Activated T-helper 17 cell treated with anti-CD3 and anti-CD28 coated beads, Interleukin-2, amount 50 U/mL, for 72 hours (primary cell): ENCODE data around the gene NEK10. TPM values are rescaled to one million over a fixed set of nuclear protein-coding genes. Genes with fewer than 3 reads are reported as not detected.
"Not testable (repeated sequence)": the region's sequence is repeated elsewhere in the genome, so short reads cannot be mapped to it uniquely, and the experiment has no call there.

Experiments used
- ATAC-seq: fragments of 150-1000 bp; cut with Tn5 transposase; replicated peaks from 2 replicates; pipeline ENCODE4 v1.10.0; 2021; ENCODE audit warnings: mild to moderate bottlenecking, moderate library complexity
- H3K27ac Mint-ChIP-seq: one replicate; pipeline ENCODE4 v1.8.0; 2022; ENCODE audit warnings: mixed read lengths
- H3K27me3 Mint-ChIP-seq: one replicate; pipeline ENCODE4 v1.8.0; 2022; ENCODE audit warnings: mixed read lengths
- H3K36me3 Mint-ChIP-seq: one replicate; pipeline ENCODE4 v1.8.0; 2022; ENCODE audit warnings: low read depth, mild to moderate bottlenecking, mixed read lengths
- H3K4me1 Mint-ChIP-seq: one replicate; pipeline ENCODE4 v1.8.0; 2022; ENCODE audit warnings: mixed read lengths
- H3K4me3 Mint-ChIP-seq: one replicate; pipeline ENCODE4 v1.8.0; 2022; ENCODE audit warnings: mild to moderate bottlenecking, mixed read lengths
- H3K9me3 Mint-ChIP-seq: one replicate; pipeline ENCODE4 v1.8.0; 2022; ENCODE audit warnings: mixed read lengths
- total RNA-seq, 2 donors: library from RNA; stranded (reverse); gene quantifications; one replicate each; pipeline ENCODE4 v1.2.3, GENCODE V29; 2022

NEK10 gene
- total RNA-seq, 2 donors from 2014 or later = 0.61 to 1.6 TPM

- H3K27ac Mint-ChIP-seq = peak overlapping the region; percentile 20
- peak; percentile 89 for ATAC-seq
- no peaks in the 10 kb centered on the region for H3K27me3 Mint-ChIP-seq
- H3K4me1 Mint-ChIP-seq = peaks cover 16% of the 10 kb centered on the region
- H3K36me3 Mint-ChIP-seq = no peaks in the 10 kb centered on the region
- no peaks in the 10 kb centered on the region for H3K9me3 Mint-ChIP-seq
- no peak overlapping the region for H3K4me3 Mint-ChIP-seq
Observed at GRCh38 chr3:27340534-27340933, 28.6 kb downstream of the NEK10 start.

- H3K9me3 Mint-ChIP-seq = no peaks in the 10 kb centered on the region
- ATAC-seq = no peak
- no peak overlapping the region for H3K4me3 Mint-ChIP-seq
- H3K36me3 Mint-ChIP-seq = no peaks in the 10 kb centered on the region
- no peaks in the 10 kb centered on the region for H3K27me3 Mint-ChIP-seq
- H3K4me1 Mint-ChIP-seq = peaks cover 7% of the 10 kb centered on the region
- H3K27ac Mint-ChIP-seq = no peak overlapping the region
Observed at GRCh38 chr3:27335571-27335970, 33.6 kb downstream of the NEK10 start.

GRCh38 chr3:27333843-27334242, 35.3 kb downstream of the NEK10 start:
- H3K36me3 Mint-ChIP-seq = no peaks in the 10 kb centered on the region
- no peak overlapping the region for H3K27ac Mint-ChIP-seq
- H3K9me3 Mint-ChIP-seq = no peaks in the 10 kb centered on the region
- no peak overlapping the region for H3K4me3 Mint-ChIP-seq
- H3K4me1 Mint-ChIP-seq = no peaks in the 10 kb centered on the region
- H3K27me3 Mint-ChIP-seq = no peaks in the 10 kb centered on the region
- no peak for ATAC-seq

DNA sequence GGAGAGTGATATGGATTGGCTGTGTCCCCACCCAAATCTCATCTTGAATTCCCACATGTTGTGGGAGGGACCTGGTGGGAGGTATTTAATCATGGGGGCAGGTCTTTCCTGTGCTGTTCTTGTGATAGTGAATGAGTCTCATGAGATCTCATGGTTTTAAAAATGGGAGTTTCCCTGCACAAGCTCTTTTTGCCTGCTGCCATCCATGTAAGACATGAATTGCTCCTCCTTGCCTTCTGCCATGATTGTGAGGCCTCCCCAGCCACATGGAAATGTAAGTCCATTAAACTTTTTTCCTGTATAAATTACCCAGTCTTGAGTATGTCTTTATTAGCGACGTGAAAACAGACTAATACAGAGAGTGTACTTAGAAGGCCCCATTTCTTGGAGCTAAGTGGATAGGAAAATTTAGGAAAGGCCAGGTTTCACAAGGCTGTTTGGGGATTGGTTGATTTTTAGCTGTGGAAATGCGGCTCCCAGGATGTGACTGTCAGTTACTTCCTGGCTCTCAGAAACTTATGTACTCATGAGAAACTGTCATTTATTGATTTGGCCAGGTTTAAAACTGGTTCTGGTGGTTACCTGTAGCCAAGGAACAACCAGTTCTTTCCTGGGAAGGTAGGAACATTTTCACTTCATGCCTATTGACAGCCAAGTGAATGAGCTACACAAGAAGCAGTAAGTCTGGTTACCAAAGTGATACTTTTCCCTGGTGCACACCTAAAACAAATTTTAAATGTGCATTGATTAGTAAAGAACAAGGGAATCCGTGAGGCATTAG, 40.0 kb downstream of the NEK10 start:
- H3K4me1 Mint-ChIP-seq, H3K9me3 Mint-ChIP-seq, H3K4me3 Mint-ChIP-seq, H3K27ac Mint-ChIP-seq, H3K36me3 Mint-ChIP-seq, H3K27me3 Mint-ChIP-seq, ATAC-seq: not testable (repeated sequence)

DNA sequence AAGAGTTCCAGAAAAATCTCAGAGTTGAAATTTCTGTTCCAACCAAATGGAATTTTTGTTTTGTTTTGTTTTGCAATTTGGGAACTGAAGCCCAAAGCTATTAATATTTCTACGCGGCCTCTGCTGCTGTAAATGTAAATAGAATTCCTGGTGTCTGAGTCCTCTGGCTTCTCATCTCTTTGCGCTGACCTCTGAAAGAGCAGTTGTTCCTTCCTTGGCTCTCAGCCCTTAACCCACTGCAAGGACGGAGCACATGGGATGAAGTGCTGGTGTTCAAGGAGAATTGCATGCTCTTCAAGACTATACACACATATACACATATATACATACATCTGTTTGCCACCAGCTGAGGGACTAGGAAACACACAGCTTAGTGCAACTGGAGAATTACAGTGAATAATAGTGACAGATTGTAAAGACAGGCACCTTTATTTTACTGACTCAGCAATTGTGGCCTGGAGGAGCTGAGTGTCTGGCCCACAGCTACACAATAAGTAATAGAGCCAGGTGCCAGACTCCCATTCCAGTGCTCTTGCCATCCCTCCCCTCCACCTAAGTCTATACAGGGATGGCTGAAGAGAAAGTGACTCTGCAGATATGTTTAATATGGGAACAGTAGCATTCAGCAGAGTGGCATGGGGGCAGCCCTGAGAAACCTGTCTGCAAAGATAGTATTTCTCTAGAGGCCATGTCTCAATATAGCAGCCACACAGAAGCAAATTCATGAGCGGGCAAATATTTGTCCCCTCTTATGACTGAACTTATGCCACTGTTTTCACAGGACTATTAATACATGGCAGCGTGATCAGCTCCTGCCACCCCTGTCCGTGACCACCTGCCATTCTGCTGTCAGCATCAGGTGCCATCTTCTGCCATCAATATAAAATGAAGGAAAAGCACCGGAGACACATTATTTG, 42.3 kb downstream of the NEK10 start:
- ATAC-seq = no peak
- Mint-ChIP-seq H3K4me3 (no peak overlapping the region), H3K36me3 (no peaks in the 10 kb centered on the region), H3K4me1 (peaks cover 5% of the 10 kb centered on the region), H3K9me3 (peaks cover 7% of the 10 kb centered on the region), H3K27me3 (no peaks in the 10 kb centered on the region), H3K27ac (no peak overlapping the region)

- Mint-ChIP-seq H3K27ac (no peak overlapping the region), H3K4me3 (no peak overlapping the region), H3K27me3 (no peaks in the 10 kb centered on the region), H3K4me1 (peaks cover 5% of the 10 kb centered on the region), H3K36me3 (no peaks in the 10 kb centered on the region), H3K9me3 (peaks cover 7% of the 10 kb centered on the region)
- no peak for ATAC-seq
Observed at GRCh38 chr3:27326202-27326601, 43.0 kb downstream of the NEK10 start.

DNA sequence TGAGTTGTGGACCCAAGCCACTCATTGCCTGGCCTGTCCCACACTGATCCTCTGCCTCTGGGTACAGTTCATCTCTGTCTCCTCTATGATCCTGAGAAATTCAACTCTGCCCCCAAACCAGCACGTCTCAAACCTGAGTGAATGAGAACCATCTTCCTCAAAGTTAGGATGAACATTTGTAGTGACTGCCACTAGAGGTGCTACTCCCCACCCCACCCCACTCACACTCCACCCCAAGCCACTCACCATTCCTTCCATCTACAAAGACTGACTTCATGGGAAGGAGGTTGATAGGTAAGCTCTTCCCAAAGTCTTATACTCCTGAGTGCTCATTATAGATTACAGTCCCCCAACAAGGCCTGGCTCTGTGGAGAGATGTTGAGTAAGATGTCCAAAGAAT, 43.8 kb downstream of the NEK10 start:
- Mint-ChIP-seq H3K27ac (no peak overlapping the region), H3K4me3 (no peak overlapping the region), H3K27me3 (no peaks in the 10 kb centered on the region), H3K36me3 (no peaks in the 10 kb centered on the region), H3K4me1 (peaks cover 5% of the 10 kb centered on the region), H3K9me3 (peaks cover 7% of the 10 kb centered on the region)
- ATAC-seq = no peak

GRCh38 chr3:27324686-27325085, 44.5 kb downstream of the NEK10 start:
- H3K27me3 Mint-ChIP-seq = no peaks in the 10 kb centered on the region
- ATAC-seq = no peak
- H3K27ac Mint-ChIP-seq = peak overlapping the region; percentile 20
- H3K9me3 Mint-ChIP-seq = peaks cover 7% of the 10 kb centered on the region
- H3K4me3 Mint-ChIP-seq = no peak overlapping the region
- H3K4me1 Mint-ChIP-seq = peaks cover 5% of the 10 kb centered on the region
- H3K36me3 Mint-ChIP-seq = no peaks in the 10 kb centered on the region

DNA sequence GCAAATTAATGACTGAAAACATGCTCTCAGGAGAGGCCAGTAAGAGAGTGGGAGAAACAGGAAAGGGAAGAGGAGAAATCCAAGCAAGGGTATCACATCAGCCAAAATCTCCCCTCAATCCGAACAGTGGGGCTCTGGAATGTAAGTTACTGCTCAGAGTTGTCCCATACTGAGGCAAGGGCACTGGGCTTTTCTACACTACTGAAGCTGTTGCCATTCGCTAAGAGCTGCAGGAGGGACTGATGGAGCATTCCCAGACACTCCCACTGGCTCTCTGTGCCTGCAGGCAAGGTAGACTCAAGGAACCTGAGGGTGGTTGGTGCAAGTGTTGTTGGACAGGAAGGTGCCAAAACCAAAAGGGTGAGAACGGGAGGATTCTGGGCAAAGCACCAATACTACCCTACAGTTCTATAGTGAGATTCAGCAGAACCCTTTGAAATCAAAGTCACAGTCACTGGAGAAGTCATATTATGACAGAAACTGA, 46.1 kb downstream of the NEK10 start:
- no peak for ATAC-seq
- H3K27me3 Mint-ChIP-seq = no peaks in the 10 kb centered on the region
- H3K4me3 Mint-ChIP-seq = no peak overlapping the region
- no peaks in the 10 kb centered on the region for H3K36me3 Mint-ChIP-seq
- peaks cover 5% of the 10 kb centered on the region for H3K4me1 Mint-ChIP-seq
- H3K27ac Mint-ChIP-seq = no peak overlapping the region
- peaks cover under 1% of the 10 kb centered on the region for H3K9me3 Mint-ChIP-seq

- Mint-ChIP-seq H3K4me3 (no peak overlapping the region), H3K36me3 (no peaks in the 10 kb centered on the region), H3K4me1 (peaks cover 5% of the 10 kb centered on the region), H3K27me3 (no peaks in the 10 kb centered on the region), H3K9me3 (no peaks in the 10 kb centered on the region), H3K27ac (no peak overlapping the region)
- ATAC-seq = no peak
Observed at GRCh38 chr3:27322634-27323033, 46.5 kb downstream of the NEK10 start.

GRCh38 chr3:27319847-27320526, 49.2 kb downstream of the NEK10 start:
- no peaks in the 10 kb centered on the region for H3K27me3 Mint-ChIP-seq
- H3K27ac Mint-ChIP-seq = no peak overlapping the region
- H3K9me3 Mint-ChIP-seq = no peaks in the 10 kb centered on the region
- no peaks in the 10 kb centered on the region for H3K36me3 Mint-ChIP-seq
- H3K4me1 Mint-ChIP-seq = peaks cover 5% of the 10 kb centered on the region
- H3K4me3 Mint-ChIP-seq = no peak overlapping the region
- ATAC-seq = no peak

DNA sequence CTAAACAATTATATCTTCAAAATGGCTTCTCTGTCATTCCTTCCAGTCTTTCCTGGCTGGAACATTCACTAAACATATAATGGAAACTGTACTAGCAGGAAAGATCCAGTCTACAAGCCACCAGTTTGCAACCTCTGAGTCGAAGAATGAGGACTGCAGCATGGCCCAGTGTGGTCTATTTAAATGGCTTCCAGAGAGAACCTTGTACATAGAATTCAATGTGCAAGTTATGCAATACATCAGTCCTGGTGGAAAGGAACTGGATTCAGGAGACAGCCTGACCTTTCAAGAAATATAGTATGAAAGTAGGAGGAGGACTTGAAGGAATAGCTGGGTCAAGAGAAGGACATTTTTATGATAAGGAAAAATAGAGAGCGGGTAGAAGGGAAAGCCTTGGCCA, 49.9 kb downstream of the NEK10 start:
- Mint-ChIP-seq H3K9me3 (no peaks in the 10 kb centered on the region), H3K27ac (no peak overlapping the region), H3K27me3 (no peaks in the 10 kb centered on the region), H3K4me1 (peaks cover under 1% of the 10 kb centered on the region), H3K4me3 (no peak overlapping the region), H3K36me3 (no peaks in the 10 kb centered on the region)
- no peak for ATAC-seq

GRCh38 chr3:27317096-27317495, 52.1 kb downstream of the NEK10 start:
- no peaks in the 10 kb centered on the region for H3K4me1 Mint-ChIP-seq
- no peaks in the 10 kb centered on the region for H3K9me3 Mint-ChIP-seq
- H3K36me3 Mint-ChIP-seq = no peaks in the 10 kb centered on the region
- no peak overlapping the region for H3K27ac Mint-ChIP-seq
- H3K27me3 Mint-ChIP-seq = no peaks in the 10 kb centered on the region
- ATAC-seq = no peak
- H3K4me3 Mint-ChIP-seq = no peak overlapping the region

DNA sequence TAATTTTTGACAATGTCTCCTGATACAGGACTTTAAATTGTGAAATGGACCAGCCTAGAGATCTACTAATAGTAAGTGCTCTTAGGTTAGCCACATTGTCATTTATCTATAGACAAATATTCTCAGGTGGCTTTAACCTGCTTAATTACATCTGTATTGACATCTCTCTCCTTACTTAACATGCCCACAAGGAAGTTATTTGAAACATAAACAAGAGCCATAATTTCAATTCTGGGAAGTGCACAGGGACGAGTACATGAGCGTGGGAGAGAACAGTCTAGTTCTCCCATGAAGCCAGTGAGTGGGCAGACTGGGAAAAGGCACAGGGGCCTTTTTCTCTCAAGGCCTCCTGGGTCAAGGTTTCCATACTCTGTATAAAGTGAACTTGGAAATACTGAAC, 54.2 kb downstream of the NEK10 start:
- Mint-ChIP-seq H3K27ac (no peak overlapping the region), H3K27me3 (no peaks in the 10 kb centered on the region), H3K4me3 (no peak overlapping the region), H3K9me3 (no peaks in the 10 kb centered on the region), H3K4me1 (no peaks in the 10 kb centered on the region), H3K36me3 (no peaks in the 10 kb centered on the region)
- no peak for ATAC-seq
